HG02588 (cell line): ENCODE data around the gene ZNF516.
"Not testable (repeated sequence)": the region's sequence is repeated elsewhere in the genome, so short reads cannot be mapped to it uniquely, and the experiment has no call there.

Experiments
- ATAC-seq: cut with Tn5 transposase; IDR thresholded peaks from one replicate; pipeline ENCODE4 v1.9.1; 2021; ENCODE audit warnings: mild to moderate bottlenecking, moderate library complexity; ENCODE audit not compliant: unreplicated experiment

The ZNF516 gene

DNA sequence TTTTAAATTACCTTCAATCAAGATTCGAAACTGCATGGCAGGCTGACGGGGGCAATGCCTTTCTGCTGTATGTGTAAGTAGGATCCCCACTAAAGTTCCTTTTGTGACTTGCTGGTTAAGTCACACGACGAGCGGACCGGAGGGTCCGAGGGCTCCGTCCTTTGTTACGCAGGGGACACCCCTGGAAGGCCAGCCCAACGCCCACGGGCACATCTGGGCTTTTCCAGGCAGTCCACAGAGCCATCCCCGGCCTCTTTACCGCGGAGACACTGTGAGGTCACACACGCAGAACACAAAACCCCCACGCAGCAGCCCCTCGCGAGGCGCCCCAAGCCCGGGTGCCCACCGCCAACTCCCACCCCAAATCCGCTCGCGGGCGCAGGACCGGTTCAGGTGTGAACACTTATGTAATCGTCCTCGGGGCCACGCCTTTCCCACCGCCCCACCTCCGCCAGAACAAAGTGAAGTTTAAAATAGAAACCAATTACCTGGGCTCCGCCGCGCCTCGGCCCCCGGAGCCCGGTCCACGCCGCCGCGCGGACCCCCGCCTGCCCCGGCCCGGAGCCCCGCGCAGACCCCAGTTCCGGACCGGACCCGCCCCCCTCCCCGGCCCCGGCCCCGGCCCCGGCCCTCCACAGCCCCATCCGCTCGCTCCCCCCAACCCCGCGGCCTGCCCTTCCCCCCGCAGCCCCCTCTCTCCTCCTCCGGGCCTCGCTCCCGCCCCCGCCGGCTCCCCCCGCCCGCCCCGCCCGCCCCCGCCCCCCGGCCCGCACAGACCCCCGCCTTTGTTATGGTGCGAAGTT is 4.2 kb downstream of the ZNF516 start:
- ATAC-seq: no peak

DNA sequence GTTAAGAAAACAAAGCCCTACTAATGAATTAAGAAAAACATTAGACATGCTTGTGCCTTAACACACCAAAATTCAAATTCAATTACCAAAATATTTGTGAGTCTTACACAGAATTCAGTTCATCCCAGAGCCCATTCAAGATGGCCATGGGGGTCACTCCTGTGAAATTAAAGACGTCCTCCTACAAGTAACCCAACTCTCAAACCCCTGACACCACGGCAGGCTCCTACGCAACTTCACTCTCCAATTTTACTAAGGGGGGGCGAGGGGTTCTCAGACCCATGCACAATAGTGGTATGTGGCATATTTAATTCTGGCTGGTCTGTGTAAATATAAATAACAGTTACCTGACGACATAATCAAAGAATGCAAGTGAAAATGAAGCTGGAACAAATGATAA is 5.0 kb downstream of the ZNF516 start:
- ATAC-seq: no peak

DNA sequence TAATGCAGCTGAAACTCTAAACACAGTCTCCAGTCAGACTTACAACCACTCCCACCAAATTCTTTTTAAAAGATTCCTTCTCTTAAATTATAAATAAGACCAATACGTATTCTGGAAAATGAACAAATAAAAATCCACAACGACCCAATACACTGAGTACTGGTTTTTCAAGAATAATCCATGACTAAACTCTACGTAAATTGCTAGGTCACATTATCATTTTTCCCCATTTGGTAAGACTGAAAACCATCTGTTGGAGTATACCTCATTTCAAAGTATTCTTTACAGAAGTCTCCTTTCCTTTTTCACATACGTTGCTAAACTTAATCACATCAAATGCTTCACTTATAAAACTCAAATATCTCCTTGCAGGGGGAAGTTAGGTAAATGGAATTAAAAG is 6.0 kb downstream of the ZNF516 start:
- ATAC-seq: no peak

DNA sequence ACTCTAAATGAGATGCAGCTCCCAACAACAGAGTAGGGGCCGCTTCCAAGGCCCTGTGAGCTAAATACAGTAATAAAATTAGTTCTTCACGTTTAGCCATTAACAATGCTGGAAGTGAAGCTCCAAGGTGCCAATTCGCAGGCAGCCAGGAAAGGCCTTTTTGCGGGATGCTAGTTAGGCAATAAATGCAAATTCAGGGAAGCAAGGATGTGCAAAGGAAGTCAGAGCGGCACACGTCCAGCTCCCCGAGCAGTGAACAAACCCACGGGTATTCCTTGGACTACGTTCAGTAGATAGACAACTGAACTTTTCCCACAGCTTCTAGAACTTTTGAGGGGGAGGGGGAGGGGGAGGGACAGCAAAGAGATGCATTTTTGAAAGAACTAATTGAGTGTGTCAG is 6.9 kb downstream of the ZNF516 start:
- ATAC-seq: no peak

DNA sequence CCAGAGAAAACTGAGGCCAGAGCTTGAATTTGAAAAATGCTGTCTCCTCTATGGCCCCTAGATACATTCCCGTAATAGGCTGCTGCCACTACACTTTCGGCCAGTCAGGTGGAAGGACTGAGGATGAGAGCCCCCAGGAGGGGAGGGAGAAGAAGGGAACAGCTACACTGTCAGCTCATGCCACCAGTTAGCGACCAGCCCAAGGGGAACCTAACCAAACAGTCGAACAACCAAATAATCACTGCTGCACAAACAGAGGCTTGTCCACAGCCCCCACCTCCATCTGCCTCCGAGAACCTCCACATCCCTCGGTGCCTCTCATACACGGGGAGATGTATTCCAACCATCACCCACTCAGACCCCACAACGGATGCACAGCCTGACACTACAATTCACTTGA is 7.3 kb downstream of the ZNF516 start:
- no peak for ATAC-seq

DNA sequence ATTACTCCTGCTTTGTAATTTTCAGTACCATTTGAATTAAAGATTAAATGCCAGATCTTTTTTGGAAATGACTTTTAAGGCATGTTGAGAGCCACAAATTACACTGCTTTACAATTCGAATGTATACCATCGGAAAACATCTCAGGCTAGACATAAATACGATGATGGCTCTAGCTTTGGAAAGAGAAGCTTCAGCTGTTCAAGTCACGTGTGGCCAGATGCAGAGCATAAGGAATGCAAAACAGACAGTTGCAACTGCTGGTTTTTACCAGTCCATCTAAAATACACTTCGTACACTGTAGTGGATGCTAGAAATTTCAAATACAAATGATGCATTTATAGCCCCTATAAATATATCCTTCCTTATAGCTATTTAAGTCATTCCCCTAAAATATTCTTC is 8.0 kb downstream of the ZNF516 start:
- no peak for ATAC-seq

DNA sequence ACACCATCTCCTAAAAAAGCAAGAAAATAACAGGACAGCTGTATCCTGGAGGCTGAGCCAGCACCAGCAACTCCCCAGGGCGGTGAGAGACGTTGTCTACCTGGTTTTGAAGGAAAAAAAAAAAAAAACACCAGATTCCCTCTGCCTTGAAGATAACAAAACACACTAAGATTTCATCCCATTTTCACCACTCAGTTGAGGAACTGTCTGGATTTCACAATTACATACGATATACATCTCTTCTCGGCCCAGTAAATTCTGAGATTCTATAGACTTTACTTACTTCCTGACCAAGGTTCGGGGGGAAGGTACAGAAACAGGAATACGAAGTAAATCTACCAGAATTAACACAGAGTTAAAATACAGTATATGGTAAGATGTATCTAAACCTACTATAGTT is 8.5 kb downstream of the ZNF516 start:
- ATAC-seq: no peak

DNA sequence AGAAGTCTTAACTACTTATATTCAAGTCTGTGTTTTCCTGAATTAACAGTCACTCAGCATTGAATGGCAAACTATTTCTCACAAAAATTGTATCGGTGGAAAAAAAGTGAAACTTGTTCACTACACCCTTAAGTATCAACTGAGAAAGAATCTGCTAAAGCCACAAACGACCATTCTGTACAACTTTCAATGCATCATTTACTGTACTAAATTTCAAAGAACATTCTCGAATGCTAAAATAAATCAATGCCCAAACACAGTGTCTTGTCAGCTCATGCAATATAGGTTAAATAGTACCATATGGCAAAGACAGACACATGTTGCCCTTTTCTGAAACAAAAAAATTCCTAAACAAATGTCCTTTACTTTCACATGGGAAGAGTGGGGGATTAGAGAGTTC is 9.0 kb downstream of the ZNF516 start:
- no peak for ATAC-seq

DNA sequence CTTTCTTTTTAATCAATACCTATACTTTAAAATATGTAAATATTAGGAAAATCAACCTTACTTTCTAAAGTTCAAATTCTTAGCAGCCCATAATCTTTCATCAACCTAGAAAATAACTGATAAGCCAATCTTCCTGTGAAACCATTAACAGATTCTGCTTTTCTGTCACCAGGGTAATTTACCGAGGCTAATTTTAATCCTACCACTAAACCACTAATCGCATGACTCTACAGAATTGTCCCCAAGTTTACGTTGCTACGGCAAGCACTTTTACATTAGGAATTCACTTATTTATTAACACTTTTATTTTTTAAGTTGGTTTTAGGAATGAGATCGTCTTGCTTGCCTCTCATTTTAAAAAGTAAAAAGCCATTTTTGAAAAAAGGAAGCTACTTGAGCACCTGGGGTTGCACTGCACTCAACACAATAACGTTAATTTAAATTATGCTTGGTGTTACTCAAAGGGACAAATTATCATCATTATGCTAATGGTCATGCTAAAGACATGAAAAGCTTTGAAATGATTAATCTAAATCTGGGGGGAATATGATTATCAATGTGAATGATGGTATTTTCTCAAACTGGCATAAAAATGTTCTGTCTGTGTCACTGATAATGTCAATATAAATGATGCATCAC is 10.2 kb downstream of the ZNF516 start:
- ATAC-seq: peak; percentile 52

DNA sequence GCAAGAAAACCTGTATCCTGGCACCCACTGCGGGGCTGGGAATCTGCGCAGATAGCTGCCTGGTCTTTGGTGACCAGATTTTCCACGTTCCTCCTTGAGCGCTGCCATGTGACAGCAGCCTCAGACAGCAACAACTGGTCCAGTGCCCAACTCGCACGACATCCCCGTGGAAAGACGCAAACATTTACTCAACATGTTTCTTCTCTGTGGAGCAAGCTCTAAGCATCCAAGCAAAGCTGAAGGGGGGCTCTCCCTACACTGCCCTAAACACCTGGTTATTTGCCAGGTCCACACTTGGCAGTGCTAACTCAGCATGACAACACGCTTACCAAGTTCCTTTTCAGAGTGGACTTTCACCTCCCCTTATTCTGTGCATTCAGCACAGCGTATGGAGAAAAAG is 11.3 kb downstream of the ZNF516 start:
- no peak for ATAC-seq

DNA sequence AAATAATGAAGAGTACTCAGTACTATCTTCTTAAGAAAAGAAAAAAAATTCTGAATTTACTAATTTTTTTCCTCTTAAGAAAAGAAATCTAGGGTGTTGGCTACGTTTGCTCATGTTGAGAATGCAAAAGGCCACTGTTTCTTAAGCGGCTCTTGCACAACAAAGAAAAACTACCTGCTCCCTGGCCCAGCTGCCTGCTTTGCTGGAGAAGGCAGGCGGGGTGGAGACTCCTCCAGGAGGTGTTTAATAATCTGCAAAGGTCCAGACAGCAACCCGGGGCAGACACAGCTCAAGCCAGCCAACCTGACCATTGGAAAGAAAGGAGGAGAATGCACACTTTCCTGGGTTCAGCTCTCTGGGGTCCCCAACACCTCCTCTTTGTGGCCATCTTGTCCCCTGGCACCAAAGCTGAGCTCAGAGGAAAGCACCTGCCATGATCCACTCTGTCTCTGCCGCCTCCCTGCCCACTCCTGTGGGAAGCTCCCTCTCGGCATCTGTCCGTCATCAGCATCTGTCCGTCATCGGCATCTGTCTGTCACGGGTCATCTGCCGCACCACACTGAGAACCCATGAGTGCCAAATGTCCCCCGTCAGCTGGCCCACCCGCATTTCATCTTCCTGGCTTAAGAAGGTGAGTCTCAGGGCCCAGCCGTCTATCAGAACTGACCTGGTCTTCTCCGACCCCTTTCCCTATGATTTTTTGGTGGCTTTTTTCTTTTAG is 11.9 kb downstream of the ZNF516 start:
- no peak for ATAC-seq

DNA sequence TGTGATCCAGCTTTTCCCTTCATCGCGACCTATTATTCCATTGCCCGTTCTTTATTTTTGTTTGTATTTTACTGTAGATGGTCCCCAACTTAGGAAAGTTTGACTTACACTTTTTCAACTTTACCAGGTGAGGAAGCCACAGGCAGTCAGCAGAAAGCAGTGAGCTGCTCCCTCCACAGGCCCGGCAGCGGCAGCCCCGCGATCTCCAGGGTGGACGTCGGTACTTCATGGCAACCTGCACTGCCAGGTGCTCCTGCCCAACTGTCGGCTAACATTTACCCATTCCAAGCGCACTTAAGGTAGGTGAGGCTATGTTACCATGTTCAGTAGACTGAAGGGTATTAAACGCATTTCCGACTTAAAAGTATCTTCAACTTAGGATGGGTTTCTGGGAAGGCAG is 12.8 kb downstream of the ZNF516 start:
- ATAC-seq: no peak

DNA sequence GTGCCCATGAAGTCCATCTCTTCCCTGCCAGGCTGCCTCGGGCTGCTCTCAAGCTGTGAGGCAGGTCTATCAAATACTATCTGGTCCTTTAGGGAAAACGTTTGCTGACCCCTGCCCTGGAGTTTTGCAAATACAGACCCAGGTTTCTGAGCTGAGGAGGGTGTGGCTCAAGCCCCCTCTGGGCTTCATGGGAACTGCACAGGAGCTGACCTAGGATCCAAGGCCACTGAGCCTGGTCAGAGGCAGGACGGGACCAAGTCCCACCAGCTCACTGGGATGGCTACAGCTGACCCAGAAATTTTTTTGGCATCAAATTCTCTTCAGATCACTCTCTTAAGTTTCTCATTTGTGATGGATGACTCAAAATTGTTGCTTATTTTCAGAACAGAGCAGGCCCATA is 14.1 kb downstream of the ZNF516 start:
- ATAC-seq: no peak

DNA sequence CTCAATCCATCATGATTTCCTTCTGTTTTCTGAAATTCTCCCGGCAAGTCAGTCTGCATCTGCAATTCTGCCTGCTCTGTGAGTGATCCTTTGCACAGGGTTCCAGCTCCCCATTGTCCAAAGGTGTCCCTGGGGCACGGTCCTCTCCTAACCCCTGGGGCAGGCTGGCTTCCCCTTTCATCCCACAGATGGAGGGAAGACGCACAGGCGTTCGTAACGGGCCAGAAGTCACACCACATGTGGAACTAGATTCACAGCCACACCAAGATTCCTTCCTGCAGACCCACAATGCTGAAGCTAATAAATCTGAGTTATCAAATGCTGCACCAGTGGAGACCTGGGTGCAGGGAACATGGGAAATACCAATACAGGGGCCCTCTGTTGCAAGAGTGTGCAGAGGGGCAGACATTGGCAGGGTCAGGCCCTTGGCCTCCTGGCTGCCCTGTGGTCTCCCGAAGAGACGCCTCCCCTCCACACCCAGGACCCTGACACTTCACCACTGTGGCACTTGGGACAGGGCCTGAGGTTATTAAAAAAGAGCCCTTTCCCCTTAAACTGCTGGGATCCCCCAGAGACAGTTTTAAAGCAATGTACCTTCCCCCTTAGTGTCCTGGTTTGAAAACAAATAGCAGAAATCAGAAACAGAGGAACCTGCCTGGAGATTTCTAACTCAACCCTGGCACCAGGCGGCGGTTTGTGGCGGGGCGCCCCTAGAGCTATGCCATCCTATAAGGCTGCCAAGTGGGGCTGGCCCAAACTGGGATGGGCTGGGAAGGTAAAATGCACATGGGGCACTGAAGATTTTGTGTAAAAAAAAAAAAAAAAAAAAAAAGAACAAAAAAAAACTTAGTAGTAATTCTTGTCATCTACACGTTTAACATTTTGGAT is 15.4 kb downstream of the ZNF516 start:
- ATAC-seq: no peak

DNA sequence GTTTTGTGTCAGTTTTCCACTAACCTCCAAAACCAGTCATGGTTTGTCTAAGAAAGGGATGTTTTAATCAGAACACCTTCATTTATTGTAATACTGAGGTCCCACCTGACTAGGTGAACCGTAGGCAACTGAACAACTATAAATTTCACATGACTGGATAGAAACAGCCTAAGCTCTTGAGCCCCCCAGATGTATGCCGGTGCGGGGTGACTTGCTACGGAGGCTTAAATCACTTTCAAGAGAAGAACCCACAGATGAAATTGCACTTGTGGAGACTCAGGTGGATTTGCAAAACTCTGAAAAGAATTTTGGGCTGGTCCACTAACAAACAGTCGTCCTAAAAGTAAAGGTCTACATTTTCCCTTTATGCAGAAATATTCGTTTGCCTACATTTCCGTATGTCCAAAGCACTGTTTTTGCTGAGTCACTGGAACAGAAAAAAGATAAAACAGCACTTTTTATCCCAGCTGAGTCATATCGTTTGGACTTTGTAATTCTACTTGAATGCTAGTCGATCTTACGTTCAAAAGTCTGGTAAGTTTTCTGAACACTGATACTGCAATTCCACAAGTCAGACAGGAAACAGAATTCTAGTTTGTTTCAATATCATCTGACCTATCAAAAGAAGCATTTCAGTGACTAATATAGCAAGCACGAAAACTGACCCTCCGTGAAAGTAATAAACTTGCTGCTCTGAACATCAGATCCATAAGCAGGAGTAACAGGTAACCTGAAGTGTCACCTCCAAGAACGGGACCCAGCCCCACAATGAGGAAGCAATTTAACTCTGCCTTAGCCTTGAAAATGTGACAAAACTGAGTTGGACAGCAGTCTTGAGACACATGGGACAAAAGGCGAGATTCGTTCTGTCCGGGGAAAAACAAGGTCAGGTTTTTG is 18.1 kb downstream of the ZNF516 start:
- no peak for ATAC-seq

DNA sequence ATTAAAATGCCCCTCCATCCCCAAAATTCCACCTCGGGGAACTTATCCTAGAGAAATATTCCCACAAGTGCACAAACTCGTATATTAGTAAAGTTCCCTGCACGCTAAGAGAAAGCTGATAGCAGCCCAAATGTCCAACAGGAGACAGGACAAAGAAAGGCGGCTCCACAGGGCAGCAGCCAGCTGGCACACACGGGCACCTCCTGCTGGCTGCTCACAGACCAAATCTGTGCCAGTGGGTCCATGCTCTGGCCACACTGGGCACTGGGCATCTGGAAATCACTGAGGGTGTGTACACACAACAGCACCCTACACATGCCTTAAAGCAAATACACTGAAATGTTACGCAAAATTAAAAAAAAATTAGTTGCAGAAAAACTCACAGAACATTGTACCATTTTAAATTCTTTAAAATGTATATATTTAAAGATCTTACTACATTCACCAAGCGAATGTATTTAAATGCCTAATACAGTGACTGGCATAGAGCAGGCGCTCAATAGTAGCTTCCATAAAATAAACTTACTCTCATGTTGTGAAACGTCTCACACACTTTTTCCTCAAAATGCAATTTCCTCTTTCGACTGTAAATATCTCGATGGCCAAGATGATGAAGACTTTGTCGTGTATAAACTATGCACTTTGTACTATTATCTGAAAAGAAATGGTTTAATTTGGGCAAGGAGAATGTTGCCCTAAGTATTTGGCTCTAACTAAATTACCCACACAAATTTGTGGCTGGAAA is 19.4 kb downstream of the ZNF516 start:
- no peak for ATAC-seq

DNA sequence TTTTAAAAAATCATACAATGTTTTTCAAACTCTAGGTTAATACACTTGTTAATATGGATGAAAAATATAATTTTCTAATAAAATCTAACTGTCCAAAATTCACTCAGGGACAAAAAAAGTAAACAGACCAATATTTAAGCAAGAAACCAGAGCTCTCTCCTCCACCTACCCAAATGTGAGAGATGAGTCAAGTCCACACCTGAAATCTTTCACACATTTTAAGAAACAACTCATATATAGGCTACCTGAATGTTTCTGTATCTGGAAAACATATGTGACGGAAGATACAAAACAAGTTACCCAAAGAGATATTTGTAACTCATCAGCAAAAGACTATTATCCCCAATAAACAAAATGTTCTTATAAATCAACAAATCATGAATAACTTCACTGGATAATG is 20.2 kb downstream of the ZNF516 start:
- no peak for ATAC-seq

DNA sequence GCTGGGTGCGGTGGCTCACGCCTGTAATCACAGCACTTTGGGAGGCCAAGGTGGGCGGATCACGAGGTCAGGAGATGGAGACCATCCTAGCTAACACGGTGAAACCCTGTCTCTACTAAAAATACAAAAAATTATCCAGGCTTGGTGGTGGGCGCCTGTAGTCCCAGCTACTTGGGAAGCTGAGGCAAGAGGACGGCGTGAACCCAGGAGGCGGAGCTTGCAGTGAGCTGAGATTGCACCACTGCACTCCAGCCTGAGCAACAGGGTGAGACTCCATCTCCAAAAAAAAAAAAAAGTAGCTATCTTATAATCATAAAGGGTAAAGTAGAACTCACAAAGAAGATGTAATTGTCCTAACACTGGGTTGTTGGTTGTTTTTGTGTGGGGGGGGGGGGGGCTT is 21.5 kb downstream of the ZNF516 start:
- not testable (repeated sequence) for ATAC-seq

DNA sequence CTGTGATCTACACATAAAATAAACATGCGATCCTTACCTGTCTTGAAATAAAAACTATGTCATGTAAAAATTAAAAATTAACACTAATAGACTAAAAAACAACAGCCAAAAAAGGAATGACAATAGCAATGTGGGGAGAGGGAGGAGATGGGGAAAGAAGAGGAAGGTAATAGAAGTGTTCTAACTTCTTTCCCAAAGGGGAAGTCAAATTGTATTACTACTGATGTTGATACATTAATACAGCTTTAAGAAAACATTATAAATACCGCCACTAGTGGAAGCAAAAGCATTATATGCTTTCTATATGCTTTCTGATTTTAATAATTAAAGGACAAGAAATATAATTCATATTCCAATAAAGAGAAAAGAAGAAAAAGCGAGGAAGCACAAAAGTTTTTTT is 22.2 kb downstream of the ZNF516 start:
- ATAC-seq: no peak
